T follicular helper cell (primary cell): ENCODE results near the gene NDUFB5.
A peak's percentile ranks its signal among the peaks of the same experiment; 100 is the strongest.
"Not testable (repeated sequence)": the region's sequence is repeated elsewhere in the genome, so short reads cannot be mapped to it uniquely, and the experiment has no call there.

Source experiments
- DNase-seq: peaks from one replicate; pipeline ENCODE4 v3.0.0-alpha.2; 2020; ENCODE audit warnings: low read depth

Gene NDUFB5

DNA sequence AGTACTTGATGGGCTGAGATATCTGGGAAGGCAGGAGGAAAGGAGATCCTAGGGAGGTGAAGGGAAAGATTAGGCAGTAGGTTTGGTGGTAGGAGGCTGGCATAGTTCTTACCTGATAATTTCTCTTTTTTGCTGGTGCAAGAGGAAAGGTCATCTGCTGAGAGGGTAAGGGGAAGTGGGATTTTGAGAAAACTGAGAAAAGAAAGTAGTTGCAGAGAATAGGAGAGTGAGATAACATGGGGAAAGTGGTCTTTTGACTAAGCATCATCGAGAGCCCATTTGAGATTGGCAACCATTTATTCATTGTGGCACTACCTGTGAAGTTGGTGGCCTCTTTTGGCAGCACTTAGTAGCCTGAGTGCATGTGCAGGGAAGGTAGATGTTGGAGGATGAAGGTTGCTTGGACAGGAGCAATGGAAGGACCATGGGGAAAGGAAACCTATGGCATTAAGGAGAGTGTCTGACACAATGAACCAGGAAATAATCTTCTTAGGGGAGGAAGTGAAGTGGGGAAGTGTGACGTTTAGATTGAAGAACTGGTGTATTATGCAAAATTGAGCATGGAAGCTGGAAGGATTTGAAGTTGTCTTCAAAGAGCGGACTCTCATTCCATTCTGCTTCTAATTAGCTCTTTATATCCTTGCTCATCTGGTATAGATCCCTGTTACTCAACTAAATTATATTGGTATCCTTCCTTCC, 26.3 kb downstream of the NDUFB5 start:
- no peak for DNase-seq

DNA sequence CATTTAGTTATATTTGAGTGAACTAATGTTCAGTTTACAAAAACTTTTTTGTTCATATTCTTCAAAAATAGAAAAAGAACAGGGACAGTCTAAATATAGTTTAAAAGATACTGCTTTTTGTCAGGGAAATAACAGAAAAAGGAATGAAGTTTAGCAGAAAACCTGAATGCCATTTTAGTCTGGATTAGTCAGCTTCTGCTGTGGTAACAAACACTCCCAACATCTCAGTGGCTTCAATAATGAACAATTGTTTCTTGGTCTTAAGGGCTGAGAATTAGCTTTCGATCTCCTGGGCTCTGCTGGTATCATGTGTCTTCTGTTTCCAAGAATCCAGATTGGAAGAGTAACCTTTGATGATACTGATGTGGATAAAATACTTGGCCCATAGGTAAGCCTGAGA, 35.9 kb downstream of the NDUFB5 start:
- DNase-seq: no peak

DNA sequence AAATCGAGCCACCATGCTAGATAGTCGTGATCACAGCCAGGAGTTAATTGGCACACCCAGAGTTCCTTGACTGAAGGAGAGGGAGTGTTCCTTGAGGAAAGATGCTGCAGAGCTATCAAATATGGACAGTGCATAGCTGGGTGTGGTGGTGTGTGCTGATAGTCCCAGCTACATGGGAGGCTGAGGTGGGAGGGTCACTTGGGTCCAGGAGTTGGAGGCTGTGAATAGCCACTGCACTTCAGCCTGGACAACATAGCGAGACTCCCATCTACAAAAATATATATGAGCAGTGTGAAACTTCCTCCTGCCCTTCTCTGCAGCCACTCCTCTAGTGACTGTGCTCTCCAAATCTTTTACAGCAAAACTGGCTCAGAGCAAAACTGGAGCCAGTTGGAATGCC, 38.3 kb downstream of the NDUFB5 start:
- no peak for DNase-seq

DNA sequence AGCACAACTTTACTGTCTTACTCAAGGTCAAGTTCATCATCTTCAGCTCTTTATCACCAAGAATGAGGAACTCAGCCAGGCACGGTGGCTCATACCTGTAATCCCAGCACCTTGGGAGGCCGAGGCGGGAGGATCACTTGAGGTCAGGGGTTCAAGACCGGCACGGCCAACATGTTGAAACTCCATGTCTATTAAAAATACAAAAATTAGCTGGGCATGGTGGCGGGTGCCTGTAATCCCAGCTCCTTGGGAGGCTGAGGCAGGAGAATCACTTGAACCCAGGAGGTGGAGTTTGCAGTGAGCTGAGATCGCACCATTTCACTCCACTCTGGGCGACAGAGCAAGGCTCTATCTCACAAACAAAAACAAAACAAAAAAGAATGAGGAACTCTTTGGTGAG, 39.2 kb downstream of the NDUFB5 start:
- DNase-seq: not testable (repeated sequence)

DNA sequence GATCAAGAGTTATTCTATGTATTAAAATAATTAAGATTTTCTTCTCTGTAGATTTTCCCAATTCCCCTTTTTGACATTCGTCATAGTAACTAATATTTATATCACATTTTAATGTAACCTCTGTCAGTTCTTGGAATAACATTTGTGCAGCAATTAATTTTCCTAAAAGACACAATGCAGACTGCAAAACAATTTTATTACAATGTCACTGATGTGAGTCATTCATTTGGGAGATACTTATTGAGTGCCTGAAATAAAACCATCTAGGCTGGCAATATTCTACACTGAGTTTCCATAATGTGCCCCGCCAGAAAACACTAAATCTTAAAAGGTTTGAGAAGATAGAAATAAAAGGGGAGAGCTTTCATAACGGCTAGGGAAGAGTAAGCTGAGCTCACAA, 41.6 kb downstream of the NDUFB5 start:
- no peak for DNase-seq

DNA sequence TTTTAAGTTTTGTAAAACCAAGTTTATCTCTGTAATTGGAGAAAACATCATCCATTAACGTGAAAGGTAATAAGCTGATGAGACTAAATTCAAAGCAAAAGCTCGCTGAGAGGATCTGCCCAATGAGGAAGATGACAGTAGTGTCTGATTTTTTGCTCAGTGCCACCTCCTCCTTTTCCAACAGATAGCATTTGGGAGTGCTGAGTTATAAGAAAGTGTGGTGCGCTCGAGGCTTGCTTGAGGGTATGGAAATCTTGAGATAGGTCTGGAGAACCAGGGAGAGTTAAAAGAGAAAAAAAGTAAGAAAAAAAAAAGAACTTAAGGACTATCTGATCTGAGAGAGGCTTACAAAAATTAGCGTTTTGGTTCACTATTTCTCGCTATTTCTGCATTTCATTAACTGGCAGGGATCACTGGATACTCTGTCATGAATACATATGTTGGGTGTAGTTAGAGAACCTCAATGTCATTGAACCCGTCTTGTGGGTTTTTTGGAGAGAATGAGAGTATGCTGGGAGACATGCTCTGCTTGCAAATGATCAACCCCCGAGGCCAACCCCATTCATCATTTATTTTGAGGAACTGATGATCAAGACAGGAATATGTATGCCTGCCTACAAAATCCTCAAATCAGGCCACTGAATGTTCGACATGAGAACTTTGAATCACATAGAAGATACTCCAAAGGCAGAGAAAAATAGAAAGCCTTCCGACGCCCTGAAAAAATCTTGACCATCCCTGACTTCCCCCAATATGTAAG, 47.3 kb downstream of the NDUFB5 start:
- no peak for DNase-seq

DNA sequence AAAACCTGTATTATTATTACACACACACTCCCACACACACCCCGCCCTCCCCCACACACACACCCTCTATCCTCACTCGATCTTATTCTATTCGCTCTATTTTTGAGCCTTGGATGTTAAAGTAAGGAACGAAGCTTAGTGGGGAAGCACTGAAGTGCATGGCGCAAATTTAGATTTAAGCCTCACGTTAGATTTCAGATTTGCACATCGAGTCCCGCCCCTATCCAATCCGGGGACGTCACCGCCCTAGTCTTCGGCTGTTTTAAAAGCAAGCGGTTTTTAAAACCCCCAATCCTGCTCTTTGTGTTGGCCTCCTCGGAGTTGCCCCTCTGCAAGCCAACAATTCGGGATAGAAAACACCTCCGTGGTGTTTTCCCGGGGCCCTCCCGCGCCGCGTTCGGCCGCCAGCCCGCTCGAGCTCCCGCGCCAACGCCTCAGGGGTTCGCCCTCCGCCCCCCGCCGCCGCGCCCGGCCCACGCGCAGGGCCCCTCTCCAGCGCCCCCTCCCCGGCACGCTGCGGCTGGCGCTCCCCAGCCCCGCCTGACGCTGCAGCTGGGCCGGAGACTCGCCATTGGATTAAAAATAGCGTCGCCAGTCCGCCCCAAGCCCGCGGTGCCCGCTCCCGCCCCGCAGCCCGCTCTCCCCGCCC, 48.0 kb downstream of the NDUFB5 start, which contains the start of gene USP13:
Gene USP13 (plus strand): TSS at position 594 of the 649 bp plus-strand sequence. CDS start 186 bp downstream, outside the sequence.
- DNase-seq: peak; percentile 40

DNA sequence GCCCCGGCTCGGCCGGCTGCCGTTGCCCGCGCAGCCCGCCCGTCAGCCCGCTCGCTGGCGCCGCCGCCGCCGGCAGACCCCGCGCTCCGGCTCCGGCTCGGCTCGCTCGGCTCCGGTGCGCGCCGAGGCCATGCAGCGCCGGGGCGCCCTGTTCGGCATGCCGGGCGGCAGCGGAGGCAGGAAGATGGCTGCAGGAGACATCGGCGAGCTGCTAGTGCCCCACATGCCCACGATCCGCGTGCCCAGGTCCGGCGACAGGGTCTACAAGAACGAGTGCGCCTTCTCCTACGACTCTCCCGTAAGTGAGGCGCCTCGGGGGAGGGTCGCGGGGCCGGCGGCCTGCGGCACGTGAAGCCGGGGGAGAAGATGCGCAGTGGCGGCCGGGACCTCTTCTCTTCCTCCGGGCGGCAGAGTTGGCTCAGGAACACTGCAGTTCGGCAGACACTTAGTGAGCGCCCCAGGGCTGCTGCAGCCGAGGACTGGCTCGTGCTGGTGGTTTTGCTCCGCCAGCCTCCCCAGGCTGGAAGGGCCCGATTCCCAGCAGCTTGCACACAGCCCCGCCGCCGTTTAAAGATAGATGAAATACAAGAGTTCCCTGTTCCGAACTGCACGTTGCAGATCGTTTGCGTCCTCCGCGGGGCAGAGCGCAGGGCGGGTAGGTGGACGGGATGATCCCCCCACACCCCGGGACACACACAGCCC, 48.7 kb downstream of the NDUFB5 start:
- peak; percentile 49 for DNase-seq

DNA sequence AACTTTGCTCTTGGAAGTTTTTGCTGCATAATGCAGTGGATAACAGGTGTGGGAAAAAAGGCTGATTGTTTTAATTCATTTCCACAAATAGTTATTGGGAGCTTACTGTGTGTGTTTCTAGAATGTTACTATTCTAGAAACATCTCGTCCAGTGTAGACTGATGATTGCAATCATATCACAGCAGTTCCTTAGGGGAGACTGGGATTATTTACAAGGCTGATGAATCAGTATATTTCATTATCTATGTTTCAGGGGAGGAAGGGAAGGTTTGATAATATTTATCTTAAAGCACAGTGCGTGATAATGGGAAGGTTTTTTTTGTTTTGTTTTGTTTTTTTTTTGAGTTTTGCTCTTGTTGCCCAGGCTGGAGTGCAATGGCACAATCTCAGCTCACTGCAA, 50.6 kb downstream of the NDUFB5 start:
- no peak for DNase-seq

DNA sequence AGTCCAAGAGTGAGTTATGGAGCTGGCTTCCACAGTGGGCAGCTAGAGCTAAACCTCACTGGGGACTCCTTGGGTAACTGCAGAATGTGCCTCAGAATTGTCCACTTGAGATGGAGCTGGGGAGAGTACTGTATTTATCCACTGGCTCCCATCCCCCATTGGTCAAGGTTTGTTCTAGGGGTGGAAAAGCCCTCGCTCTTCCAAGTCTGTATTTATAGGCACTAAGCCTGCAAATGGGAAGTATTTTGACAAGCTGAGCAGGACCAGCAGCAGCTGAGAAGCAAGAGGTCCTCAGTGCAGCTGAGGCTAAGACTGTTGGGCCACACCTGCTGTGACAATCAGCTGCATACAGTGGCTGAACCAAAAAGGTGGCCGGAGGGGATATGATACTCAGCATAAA, 54.0 kb downstream of the NDUFB5 start:
- no peak for DNase-seq

DNA sequence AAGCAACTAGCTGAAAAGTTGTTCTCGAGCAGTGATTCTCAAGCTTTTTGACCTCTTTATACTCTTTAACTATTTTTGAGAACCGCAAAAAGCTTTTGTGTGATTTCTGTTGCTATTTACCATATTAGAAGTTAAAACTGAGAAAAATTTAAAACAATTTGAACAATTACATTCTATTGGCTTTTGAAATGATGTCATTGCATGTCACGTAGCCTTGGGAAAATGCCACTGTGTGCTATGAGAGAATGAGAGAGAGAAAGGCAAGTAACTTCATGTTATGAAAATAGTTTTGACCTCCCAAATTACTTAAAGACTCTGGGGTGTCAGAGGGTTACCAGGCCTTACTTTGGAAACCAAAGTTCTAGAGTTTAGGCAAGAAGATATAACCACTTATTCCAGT, 56.3 kb downstream of the NDUFB5 start:
- no peak for DNase-seq

DNA sequence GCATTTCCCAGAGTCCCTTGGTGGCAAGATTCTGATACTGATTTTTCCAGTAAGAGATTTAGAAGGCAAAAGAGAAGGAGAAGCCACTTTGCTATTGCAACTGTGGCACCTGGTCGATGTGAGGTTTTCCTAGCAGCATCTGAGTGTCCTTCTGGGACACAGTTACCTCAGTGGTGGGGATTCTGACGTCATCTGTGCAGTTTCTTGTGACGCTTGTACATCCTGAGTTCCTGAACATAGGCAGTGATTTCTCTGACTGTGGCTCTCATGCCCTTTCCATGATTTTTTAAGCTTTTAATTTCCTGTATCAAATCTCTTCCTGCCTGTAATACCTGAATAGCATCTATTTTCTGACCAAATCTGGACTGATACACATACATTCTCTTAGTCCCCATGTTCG, 57.2 kb downstream of the NDUFB5 start:
- no peak for DNase-seq

DNA sequence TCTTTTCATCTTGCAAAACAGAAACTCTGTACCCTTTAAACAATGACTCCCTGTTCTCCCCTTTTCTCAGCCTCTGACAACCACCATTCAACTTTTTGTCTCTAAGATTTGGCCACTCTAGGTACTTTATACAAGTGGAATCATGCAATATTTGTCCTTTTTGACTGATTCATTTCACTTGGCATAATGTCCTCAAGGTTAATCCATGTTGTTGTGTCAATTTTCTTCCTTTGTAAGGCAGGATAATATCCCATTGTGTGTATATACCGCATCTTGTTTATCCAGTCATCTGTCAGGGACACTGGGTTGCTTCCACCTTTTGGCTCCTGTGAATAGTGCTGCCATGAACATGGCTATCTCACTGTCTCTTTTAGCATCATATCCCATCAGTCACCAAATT, 58.5 kb downstream of the NDUFB5 start:
- no peak for DNase-seq

DNA sequence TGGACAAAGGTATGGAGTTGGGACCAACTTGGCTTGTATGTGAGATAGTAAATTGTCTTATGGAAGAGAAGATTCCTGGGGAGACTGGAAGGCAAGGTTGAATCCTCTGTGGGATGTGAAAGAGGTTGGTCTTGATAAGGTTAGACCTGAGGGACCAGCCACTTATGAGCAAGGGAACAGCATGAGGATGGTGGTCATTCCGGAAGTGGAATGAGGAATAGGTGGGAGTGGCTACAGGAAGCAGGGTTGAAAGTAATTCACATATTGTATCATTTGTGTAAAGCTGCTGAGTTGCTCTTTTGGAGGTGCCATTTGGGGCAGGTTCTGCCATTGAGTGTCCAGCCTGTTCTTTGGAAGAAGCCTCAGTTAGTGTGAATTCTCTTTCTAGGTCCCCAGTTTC, 61.4 kb downstream of the NDUFB5 start:
- DNase-seq: no peak

DNA sequence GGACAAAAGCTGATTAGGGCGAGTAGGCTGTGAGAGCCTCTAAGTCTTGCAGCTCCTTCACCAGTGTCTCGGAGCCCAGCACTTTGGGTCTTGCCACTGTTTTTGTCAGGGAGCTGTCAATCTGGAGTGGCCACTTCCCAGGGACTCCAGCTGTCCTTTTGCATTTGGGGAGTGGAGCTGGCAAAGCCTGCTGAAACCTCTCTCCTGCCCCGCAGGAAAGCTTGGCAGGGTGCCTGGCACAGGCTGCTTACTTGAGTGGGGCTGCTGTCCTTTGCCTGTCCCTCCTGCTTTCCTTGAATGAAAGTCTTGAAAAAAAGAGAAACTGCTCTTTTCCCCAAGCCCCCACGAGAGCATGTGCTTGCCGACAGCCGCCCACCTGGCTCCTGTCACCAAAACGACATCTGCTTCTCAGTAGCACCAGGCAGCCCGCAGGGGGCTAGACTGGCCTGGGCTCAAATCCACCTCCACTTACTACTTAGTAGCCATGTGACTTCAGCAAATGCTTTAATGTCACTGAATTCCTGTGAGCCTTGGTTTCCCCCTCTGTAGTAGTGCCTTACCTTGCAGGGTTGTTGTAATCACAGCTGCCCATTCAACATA, 61.9 kb downstream of the NDUFB5 start:
- DNase-seq: no peak

DNA sequence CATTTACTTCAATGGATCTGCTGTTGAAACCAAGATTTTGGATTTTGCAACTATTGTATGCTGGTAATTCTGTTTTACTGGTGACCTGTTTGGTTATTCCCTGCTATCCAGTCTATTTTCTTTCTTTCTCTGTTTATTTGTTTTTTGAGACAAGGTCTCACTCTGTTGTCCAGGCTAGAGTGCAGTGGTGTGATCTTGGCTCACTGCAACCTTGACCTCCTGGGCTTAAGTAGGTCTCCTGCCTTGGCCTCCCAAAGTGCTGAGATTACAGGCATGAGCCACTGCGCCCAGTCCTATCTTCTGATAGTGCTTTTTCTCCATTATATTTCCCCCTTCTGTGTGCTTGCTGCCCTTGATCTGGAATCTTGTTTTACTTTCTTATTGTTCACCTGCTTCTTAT, 63.8 kb downstream of the NDUFB5 start:
- DNase-seq: no peak

DNA sequence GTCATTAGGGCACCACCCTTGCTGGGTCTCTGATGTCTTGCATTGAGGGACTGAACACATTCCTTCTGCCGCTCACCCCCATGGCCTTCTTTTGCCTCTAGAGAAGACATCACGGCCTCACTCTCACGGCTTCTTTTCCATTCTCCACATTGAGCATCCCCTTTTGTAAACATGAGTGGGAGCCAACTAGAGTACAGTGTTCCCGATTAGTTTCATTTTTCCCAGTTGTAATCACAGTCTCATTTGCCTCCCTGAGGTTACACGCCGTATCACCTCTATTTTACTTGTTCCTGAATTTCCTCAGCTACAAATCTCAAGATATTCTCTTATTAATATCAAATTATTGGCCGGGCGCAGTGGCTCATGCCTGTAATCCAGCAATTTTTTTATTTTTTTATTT, 65.7 kb downstream of the NDUFB5 start:
- no peak for DNase-seq

DNA sequence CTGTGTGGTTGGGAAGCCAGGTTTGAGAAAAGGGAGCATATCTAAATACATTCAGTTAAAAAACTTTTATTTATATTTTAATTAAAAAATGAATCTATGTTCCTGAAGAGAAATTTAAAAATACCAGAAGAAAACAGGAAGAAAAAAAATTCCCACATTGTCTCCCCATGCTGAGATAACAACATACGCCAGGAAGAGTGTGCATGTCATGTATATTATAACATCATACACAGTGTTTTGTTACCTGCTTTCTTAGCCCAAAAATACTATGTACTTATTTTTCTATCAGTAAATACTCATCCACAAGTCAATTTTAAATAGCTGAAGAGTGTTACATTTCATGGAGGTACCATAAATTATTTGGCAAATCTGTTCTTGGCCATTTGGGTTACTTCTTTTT, 66.7 kb downstream of the NDUFB5 start:
- no peak for DNase-seq

DNA sequence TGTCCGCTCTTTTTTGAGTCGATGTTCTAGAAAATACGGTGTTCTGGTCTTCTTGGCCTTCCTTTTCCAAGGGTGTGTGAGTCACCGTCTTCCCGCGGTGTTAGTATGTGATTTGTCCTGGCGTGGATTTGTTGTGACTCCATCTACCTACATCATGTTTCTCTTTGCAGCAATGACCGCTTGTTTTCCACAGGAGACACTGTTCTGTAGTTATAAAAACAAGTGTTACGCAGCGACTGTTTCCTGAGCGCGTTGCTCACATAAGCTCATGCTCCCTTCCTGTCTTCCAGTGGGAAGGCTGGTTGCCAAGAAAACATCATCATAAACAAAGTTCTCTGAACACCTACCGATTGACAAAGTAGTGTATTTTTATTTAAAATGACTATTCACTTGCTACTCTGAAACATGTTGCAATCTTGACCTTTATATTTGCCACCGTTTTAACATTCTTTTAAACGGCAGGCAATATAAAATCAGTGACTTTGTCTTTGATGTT, 67.2 kb downstream of the NDUFB5 start:
- DNase-seq: no peak

DNA sequence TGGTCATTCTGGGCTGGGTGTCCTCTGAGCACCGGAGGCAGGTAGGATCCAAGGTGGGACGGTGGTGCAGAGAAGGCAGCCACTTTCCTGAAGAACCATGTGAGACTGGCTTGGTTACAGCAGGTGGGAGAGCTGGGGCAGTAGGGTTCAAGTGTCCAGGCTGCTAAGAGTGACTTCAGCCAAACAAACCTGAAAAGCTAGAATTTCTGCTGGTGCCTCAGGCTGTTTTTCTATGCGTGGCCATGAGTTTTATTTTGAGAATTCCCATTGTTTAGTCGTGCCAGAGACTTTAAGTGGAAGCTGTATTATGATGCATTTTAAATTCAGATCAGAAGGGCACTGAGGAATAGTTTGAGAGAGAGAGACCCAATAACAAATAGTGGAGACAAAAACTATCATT, 68.3 kb downstream of the NDUFB5 start:
- DNase-seq: no peak

DNA sequence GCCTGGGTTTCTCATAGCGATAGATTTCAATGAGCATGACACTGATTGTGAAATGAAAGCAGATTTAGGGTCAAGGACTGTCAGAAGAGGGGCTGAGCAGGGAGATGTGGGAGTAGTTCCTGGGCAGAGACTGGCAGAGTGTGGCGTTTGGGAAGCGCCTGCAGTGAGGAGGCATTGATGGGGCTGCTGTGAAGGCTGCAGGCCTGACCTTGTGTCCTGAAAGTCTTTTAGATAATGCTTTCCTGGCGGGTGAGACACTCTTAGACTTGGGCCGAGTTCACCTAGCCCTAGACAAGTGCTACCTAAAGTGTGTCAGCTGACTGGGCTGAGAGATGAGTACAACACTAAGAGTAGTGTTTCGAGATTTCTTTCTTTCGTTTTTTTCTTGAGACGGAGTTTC, 68.9 kb downstream of the NDUFB5 start:
- no peak for DNase-seq

DNA sequence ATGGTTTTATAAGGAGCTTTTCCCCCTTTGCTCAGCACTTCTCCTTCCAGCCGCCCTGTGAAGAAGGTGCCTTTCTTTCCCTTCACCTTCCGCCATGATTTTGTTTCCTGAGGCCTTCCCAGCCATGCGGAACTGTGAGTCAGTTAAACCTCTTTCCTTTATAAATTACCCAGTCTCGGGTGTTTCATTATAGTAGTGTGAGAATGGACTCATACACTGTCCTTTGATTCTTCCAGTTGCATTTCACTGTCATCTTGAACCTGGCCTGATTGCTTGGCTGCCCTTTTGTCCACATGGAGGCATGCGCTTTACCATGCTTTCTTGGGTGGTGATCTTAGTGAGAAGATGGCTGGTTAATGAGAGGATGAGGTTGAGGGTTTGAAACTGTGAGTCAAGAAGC, 71.5 kb downstream of the NDUFB5 start:
- no peak for DNase-seq
